HepG2 (cell line): ENCODE data around the gene FOCAD. TPM values are rescaled to one million over a fixed set of nuclear protein-coding genes. Genes with fewer than 3 reads are reported as not detected.

Source experiments
- ATAC-seq: fragments of 200-7000 bp; cut with Tn5 transposase; 3 replicates; pipeline ENCODE4 v1.9.1; 2020; ENCODE audit warnings: mild to moderate bottlenecking, moderate library complexity
- BruUV-seq: library from RNA; stranded (reverse); fragments of 400-500 nt; replicated peaks from 2 replicates; lab custom pipeline; 2021; lab: Mats Ljungman, UMichigan
- CTCF ChIA-PET: fragments of 300-600 bp; formaldehyde crosslinking; extraction: SDS; loops from one replicate; lab custom pipeline; 2021; ENCODE audit warnings: low total read pairs, inconsistent platforms, low intra/inter-chr PET ratio; lab: Yijun Ruan, JAX
- POLR2A ChIA-PET: fragments of 350-600 bp; sonication (Branson Sonifier 250); formaldehyde crosslinking; loops from one replicate; lab custom pipeline; 2020; ENCODE audit warnings: antibody characterized with exemption, inconsistent platforms; lab: Yijun Ruan, JAX
- DNase-seq: peaks from one replicate; pipeline ENCODE4 v3.0.0-alpha.2; 2015; ENCODE audit warnings: low spot score
- FAIRE-seq: peaks from 3 replicates; lab custom pipeline; 2011; peaks lifted over from hg19 to GRCh38; lab: Jason Lieb, UNC
- H2AFZ ChIP-seq: one replicate; pipeline ENCODE4 v1.6.1; 2011; ENCODE audit warnings: low read length, inconsistent platforms
- H3K27ac ChIP-seq: fragments of 300-600 bp; 3 replicates; pipeline ENCODE4 v1.8.0; 2011; ENCODE audit warnings: mixed run types, mild to moderate bottlenecking, mixed read lengths, low read length, inconsistent platforms; ENCODE audit not compliant: insufficient read depth; ENCODE audit errors: extremely low read length
- H3K27me3 ChIP-seq, 2 experiments: fragments of 200-600 bp in 1 of 2; 2 replicates in 1 of 2; 3 replicates in 1 of 2; pipeline versions ENCODE4 v1.6.0 to v1.8.0; 2011; ENCODE audit warnings: low read length in 2 of 2, mild to moderate bottlenecking in 2 of 2, moderate library complexity in 2 of 2, inconsistent platforms in 1 of 2; ENCODE audit not compliant: insufficient read depth in 2 of 2, control insufficient read depth in 1 of 2
- H3K36me3 ChIP-seq, 2 experiments: fragments of 200-600 bp in 1 of 2; replicated peaks in 1 of 2; 2 replicates in 1 of 2; 3 replicates in 1 of 2; pipeline versions ENCODE4 v1.5.1 to v1.8.0; 2011; ENCODE audit warnings: low read length in 2 of 2, inconsistent platforms in 1 of 2; ENCODE audit not compliant: insufficient read depth in 2 of 2, control insufficient read depth in 1 of 2
- H3K4me1 ChIP-seq: 2 replicates; pipeline ENCODE4 v1.5.1; 2012; ENCODE audit warnings: low read length, inconsistent platforms; ENCODE audit not compliant: insufficient read depth
- H3K4me2 ChIP-seq: 2 replicates; pipeline ENCODE4 v1.6.0; 2011; ENCODE audit warnings: low read depth, low read length, inconsistent platforms
- H3K4me3 ChIP-seq, 3 experiments: fragments of 200-600 bp in 1 of 3; sonication (generic), shearing (Covaris generic) in 1 of 3; replicated peaks in 1 of 3; 2 replicates each; pipeline ENCODE4 v1.5.1; 2011 to 2016; ENCODE audit warnings: low read length in 3 of 3, inconsistent platforms in 2 of 3, low read depth in 2 of 3, mild to moderate bottlenecking in 2 of 3, control low read depth in 1 of 3, mixed read lengths in 1 of 3; ENCODE audit not compliant: insufficient read depth in 1 of 3
- H3K79me2 ChIP-seq: one replicate; pipeline ENCODE4 v1.6.1; 2011; ENCODE audit warnings: low read length, inconsistent platforms; ENCODE audit not compliant: insufficient read depth
- H3K9ac ChIP-seq: 2 replicates; pipeline ENCODE4 v1.6.0; 2011; ENCODE audit warnings: mild to moderate bottlenecking, low read depth, low read length, inconsistent platforms; ENCODE audit not compliant: insufficient read depth
- H3K9me3 ChIP-seq: 2 replicates; pipeline ENCODE4 v1.5.1; 2012; ENCODE audit warnings: mild to moderate bottlenecking, low read length
- H4K20me1 ChIP-seq: 2 replicates; pipeline ENCODE4 v1.6.0; 2011; ENCODE audit warnings: inconsistent platforms, mild to moderate bottlenecking, low read length, moderate library complexity; ENCODE audit not compliant: insufficient read depth
- ATM ChIP-seq: fragments of 450-650 bp; IDR thresholded peaks from 2 replicates; pipeline ENCODE4 v1.7.1; 2017; ENCODE audit warnings: mild to moderate bottlenecking, borderline replicate concordance
- BRD4 ChIP-seq: sonication (generic); formaldehyde crosslinking; IDR thresholded peaks from 2 replicates; pipeline ENCODE4 v1.4.0; 2020; ENCODE audit warnings: missing genetic modification reagents
- CCDC6 ChIP-seq: sonication (generic); formaldehyde crosslinking; IDR thresholded peaks from 2 replicates; pipeline ENCODE4 v1.8.1; 2022; ENCODE audit warnings: mild to moderate bottlenecking, missing genetic modification reagents, moderate library complexity
- ONECUT2 ChIP-seq: sonication (generic); formaldehyde crosslinking; IDR thresholded peaks from 2 replicates; pipeline ENCODE4 v1.4.0; 2020; ENCODE audit warnings: missing genetic modification reagents
- RFX3 ChIP-seq: IDR thresholded peaks from 2 replicates; pipeline ENCODE4 v1.6.1; 2016; ENCODE audit warnings: missing biosample characterization, missing genetic modification reagents
- SP5 ChIP-seq: IDR thresholded peaks from 2 replicates; pipeline ENCODE4 v1.6.1; 2016; ENCODE audit warnings: low read depth, borderline replicate concordance
- U2AF2 ChIP-seq: fragments of 200-400 bp; formaldehyde crosslinking; IDR thresholded peaks from 2 replicates; pipeline ENCODE4 v1.6.1; 2017; ENCODE audit warnings: low read depth, mild to moderate bottlenecking, low read length
- ZFP41 ChIP-seq: sonication (generic); formaldehyde crosslinking; IDR thresholded peaks from 2 replicates; pipeline ENCODE4 v1.4.0; 2020; ENCODE audit warnings: mild to moderate bottlenecking, missing genetic modification reagents, borderline replicate concordance
- ZNF282 ChIP-seq: fragments of 450-650 bp; IDR thresholded peaks from 2 replicates; pipeline ENCODE4 v1.6.1; 2018; ENCODE audit not compliant: partially characterized antibody
- ZNF367 ChIP-seq: sonication (generic); formaldehyde crosslinking; IDR thresholded peaks from 2 replicates; pipeline ENCODE4 v1.4.0; 2020; ENCODE audit warnings: missing genetic modification reagents, borderline replicate concordance
- ZNF382 ChIP-seq: sonication (generic); formaldehyde crosslinking; IDR thresholded peaks from 2 replicates; pipeline ENCODE4 v1.5.0; 2020; ENCODE audit warnings: missing genetic modification reagents, mild to moderate bottlenecking, borderline replicate concordance
- ZNF431 ChIP-seq: sonication (generic); formaldehyde crosslinking; IDR thresholded peaks from 2 replicates; pipeline ENCODE4 v1.9.0; 2022; ENCODE audit warnings: missing genetic modification reagents, low read depth, mild to moderate bottlenecking, borderline replicate concordance
- WGBS: methylation state at CpG from one replicate; pipeline ENCODE4 v1.1.6; 2017; ENCODE audit warnings: low lambda C conversion rate; 5-methylcytosine and 5-hydroxymethylcytosine counted together
- in situ Hi-C: cut with HindIII; loops from 2 replicates; pipeline ENCODE4 v1.10.0; 2017; ENCODE audit warnings: low pct_unique_long_range_greater_than_20kb; ENCODE audit not compliant: extremely low pct_ligation_motif_present
- intact Hi-C: fragments of 100-400 bp; cut with micrococcal nuclease; formaldehyde crosslinking; loops from one replicate; pipeline ENCODE4 v1.10.0; 2022; ENCODE audit not compliant: unreplicated experiment
- polyA plus RNA-seq, 8 experiments: library from polyadenylated mRNA; depleted of rRNA in 3 of 8; stranded (reverse) in 7 of 8; unstranded in 1 of 8; fragments of >200 nt; fragmentation: Illumina TruSeq in 4 of 8; extraction: Trizol in 4 of 8; gene quantifications; 2 replicates each; pipeline versions ENCODE4 v1.2.1 to v1.2.3, GENCODE V29; 2011 to 2016; ENCODE audit warnings: low read depth in 4 of 8, missing spikeins in 1 of 8, mixed read lengths in 1 of 8; ENCODE audit not compliant: insufficient read depth in 1 of 8
- total RNA-seq, 5 experiments: library from RNA; depleted of rRNA; stranded (reverse); fragments of >200 nt; fragmentation: Illumina TruSeq; extraction: Trizol; gene quantifications; 2 replicates each; pipeline ENCODE4 v1.2.3, GENCODE V29; 2016; ENCODE audit warnings: low read depth in 1 of 5
- TF ChIP-seq, protein P1 (sequence below): sonication (generic); formaldehyde crosslinking; conservative IDR thresholded peaks from 2 replicates; pipeline ENCODE4 v1.5.0; 2020; ENCODE audit warnings: missing genetic modification reagents
- TF ChIP-seq, protein P2 (sequence below): sonication (generic); formaldehyde crosslinking; IDR thresholded peaks from 2 replicates; pipeline ENCODE4 v1.4.0; 2020; ENCODE audit warnings: mild to moderate bottlenecking, missing genetic modification reagents
- TF ChIP-seq, protein P3 (sequence below): sonication (generic); formaldehyde crosslinking; IDR thresholded peaks from 2 replicates; pipeline ENCODE4 v1.5.0; 2020; ENCODE audit warnings: missing genetic modification reagents
- TF ChIP-seq, protein P4 (sequence below): sonication (generic); formaldehyde crosslinking; IDR thresholded peaks from 2 replicates; pipeline ENCODE4 v1.5.1; 2020; ENCODE audit warnings: missing genetic modification reagents, mild to moderate bottlenecking, borderline replicate concordance

The FOCAD gene
- total and polyA plus RNA-seq, 2 of the 13 experiments (the other 11 are each of a cell fraction or from before 2014, with no cell fraction given), result 18.0 to 31.1 TPM

DNA sequence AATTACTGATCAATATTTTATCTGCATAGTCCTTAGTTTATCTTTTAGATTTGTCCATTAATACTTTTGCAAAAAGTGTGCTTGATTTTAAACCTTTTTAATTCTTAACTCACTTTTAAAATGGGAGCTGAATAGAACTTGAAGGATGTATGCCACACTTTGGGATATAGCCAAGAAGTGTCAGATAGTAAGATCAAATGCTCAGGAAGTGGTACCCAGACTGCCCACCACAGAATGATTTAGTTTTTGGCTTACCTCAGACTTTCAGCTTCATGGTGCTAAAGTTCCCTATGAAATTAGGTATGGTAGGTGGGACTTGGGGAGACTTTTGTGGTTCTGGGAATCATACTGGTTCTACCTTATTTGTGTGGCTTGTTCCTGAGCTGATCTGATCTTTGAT lies 14.7 kb downstream of the FOCAD start (continued):
- TF ChIP-seq ZNF382, result no peak
- no peak for TF ChIP-seq ZNF367 (CRISPR knock-in tag)
- TF ChIP-seq, all 625 proteins: peak for 0

DNA sequence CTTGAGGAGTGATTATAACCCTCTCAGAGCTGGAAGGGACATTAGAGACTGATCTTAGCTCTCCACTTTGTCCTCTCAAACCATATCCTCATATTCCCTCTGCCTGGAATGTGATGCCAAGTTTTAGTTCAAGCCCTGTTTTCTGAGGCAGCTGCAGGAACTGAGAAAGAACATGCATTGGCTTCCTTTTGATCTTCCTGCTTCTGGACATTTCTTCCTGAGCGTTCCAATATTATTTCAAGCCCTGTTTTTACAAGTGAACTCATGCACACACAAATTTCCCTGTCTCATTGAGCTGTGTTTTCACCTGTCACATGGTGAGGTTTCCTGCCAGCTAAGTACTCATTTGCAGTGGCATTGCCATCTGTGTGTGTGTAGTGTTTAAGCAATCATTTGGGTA lies 17.0 kb downstream of the FOCAD start:
- Histone ChIP-seq H3K4me1 (peaks cover 25% of the 10 kb centered on the region), H3K4me2 (no peak overlapping the region), H3K79me2 (peaks cover 4% of the 10 kb centered on the region), H3K9me3 (no peaks in the 10 kb centered on the region), H2AFZ (no peak overlapping the region), H4K20me1 (no peaks in the 10 kb centered on the region), H3K27ac (no peak overlapping the region), H3K27me3 (no peaks in the 10 kb centered on the region), H3K36me3 (no peaks in the 10 kb centered on the region), H3K9ac (no peak overlapping the region), H3K4me3 (no peak overlapping the region)
- no TSS peak for BruUV-seq
- CTCF ChIA-PET, result no interaction called here
- intact Hi-C loops (no loop called here), in situ Hi-C loops (no loop called here)
- no peak for DNase-seq
- WGBS, result 76% methylated on average over 1 of the region's 1 CpG
- TF ChIP-seq RFX3 (CRISPR knock-in tag) (no peak), BRD4 (CRISPR knock-in tag) (no peak), ZFP41 (CRISPR knock-in tag) (no peak), ONECUT2 (CRISPR knock-in tag) (no peak), ZNF282 (no peak), ZNF431 (no peak), ATM (no peak), SP5 (CRISPR knock-in tag) (no peak), U2AF2 (no peak), CCDC6 (CRISPR knock-in tag) (no peak)
- TF ChIP-seq, protein P1, sequence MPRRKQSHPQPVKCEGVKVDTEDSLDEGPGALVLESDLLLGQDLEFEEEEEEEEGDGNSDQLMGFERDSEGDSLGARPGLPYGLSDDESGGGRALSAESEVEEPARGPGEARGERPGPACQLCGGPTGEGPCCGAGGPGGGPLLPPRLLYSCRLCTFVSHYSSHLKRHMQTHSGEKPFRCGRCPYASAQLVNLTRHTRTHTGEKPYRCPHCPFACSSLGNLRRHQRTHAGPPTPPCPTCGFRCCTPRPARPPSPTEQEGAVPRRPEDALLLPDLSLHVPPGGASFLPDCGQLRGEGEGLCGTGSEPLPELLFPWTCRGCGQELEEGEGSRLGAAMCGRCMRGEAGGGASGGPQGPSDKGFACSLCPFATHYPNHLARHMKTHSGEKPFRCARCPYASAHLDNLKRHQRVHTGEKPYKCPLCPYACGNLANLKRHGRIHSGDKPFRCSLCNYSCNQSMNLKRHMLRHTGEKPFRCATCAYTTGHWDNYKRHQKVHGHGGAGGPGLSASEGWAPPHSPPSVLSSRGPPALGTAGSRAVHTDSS (CRISPR knock-in tag), result no peak
- TF ChIP-seq, protein P2, sequence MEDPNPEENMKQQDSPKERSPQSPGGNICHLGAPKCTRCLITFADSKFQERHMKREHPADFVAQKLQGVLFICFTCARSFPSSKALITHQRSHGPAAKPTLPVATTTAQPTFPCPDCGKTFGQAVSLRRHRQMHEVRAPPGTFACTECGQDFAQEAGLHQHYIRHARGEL (CRISPR knock-in tag), result no peak
- TF ChIP-seq, protein P3, sequence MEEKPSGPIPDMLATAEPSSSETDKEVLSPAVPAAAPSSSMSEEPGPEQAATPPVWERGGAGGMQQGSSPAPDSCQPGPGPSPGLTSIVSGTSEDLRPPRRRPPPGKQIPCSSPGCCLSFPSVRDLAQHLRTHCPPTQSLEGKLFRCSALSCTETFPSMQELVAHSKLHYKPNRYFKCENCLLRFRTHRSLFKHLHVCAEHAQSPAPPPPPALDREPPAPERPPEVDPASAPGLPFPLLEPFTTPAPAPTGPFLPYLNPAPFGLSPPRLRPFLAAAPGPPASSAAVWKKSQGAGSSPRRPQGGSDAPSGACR, result no peak
- TF ChIP-seq, protein P4, sequence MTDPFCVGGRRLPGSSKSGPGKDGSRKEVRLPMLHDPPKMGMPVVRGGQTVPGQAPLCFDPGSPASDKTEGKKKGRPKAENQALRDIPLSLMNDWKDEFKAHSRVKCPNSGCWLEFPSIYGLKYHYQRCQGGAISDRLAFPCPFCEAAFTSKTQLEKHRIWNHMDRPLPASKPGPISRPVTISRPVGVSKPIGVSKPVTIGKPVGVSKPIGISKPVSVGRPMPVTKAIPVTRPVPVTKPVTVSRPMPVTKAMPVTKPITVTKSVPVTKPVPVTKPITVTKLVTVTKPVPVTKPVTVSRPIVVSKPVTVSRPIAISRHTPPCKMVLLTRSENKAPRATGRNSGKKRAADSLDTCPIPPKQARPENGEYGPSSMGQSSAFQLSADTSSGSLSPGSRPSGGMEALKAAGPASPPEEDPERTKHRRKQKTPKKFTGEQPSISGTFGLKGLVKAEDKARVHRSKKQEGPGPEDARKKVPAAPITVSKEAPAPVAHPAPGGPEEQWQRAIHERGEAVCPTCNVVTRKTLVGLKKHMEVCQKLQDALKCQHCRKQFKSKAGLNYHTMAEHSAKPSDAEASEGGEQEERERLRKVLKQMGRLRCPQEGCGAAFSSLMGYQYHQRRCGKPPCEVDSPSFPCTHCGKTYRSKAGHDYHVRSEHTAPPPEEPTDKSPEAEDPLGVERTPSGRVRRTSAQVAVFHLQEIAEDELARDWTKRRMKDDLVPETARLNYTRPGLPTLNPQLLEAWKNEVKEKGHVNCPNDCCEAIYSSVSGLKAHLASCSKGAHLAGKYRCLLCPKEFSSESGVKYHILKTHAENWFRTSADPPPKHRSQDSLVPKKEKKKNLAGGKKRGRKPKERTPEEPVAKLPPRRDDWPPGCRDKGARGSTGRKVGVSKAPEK (CRISPR knock-in tag), result no peak
- ATAC-seq, result no peak
- FAIRE-seq, result no peak
- POLR2A ChIA-PET, result interaction anchor here (0.6 to 1.2 kb wide), 2 partner anchors 11 to 17 kb away, joined by 3 to 7 read pairs; partner anchors contain the start of gene FOCAD
